ENCODE measurements around the gene TMOD1. TPM values are rescaled to one million over a fixed set of nuclear protein-coding genes. Genes with fewer than 3 reads are reported as not detected.

The TMOD1 gene
- total and polyA plus RNA-seq, 10 of the 15 experiments (the other 5 are each of a cell fraction or from before 2014, with no cell fraction given) = 4.0 to 44.1 (median 15.4) TPM

DNA sequence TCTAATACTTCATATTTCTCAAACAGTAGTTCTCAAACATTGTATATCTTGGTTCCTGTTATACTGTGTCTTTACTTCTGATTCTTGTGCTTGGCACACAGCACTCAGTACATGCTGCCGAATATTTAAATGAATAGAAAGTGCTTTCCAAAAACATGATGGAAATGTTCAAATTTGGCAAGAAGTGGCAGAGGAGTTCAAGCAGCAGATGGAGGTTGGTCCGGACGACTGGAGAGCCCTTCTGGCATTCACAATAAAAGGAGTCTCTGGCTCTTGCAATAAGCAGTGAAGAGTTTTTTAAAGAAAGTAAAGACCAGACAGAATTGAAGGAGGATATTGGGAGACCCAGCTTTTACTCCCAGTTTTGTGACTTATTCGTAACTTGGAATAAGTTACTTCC, 95.4 kb downstream of the TMOD1 start (continued):
- TF ChIP-seq CHD1 (IDR thresholded peaks at IDR 0.05; ENCODE audit: low read depth, low read length) (no peak), NR2C1 (IDR thresholded peaks at IDR 0.05) (no peak), SREBF1 (IDR thresholded peaks at IDR 0.05; ENCODE audit: low read length) (no peak), CHD2 (IDR thresholded peaks at IDR 0.05; ENCODE audit: borderline replicate concordance, low read depth, low read length) (no peak), POU2F2 (IDR thresholded peaks at IDR 0.05; ENCODE audit: borderline replicate concordance, low read depth, low read length) (no peak), YBX1 (IDR thresholded peaks at IDR 0.05) (no peak)

DNA sequence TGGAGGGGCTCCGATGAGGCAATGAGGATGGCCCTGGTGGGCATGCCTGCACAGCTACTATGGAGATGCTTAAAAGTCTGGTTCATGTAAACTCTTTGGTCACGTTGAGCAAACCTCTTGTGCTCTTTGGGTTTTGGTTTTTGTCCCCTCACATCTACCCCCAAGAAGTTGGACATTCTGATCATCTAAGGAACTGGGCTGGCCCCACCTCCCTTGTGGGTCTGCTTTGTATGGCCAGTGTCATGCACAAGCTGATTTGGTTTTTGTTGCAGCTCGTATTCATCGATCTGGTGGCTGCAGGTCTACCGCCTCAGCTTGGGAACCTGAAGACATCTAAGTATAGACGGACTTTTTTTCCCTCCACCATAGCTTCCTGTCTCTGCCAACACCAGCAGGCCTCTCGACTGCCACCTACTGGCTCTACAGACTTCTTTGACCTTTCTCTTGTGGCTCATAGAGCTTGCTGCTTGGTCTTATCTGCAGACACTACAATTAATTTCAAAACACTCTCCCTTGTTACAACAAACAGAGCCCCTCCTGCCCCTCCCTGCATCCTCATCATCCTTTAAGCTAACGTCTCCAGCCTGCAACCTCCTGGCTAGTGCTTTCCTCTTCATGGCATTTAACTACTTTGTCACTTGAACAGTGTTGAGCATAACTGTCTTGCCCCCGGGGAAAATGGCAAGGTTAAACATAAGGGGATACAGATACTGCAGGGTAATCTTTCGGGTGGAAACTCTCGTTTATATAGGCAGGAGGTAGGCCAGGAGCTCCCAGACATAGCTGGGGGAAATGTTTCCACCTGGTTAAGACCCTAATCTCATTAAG, 97.2 kb downstream of the TMOD1 start:
- Histone ChIP-seq H3K9ac (ENCODE audit: control insufficient read depth, insufficient read depth, low read length) (no peak overlapping the region), H4K20me1 (ENCODE audit: control insufficient read depth, insufficient read depth) (no peaks in the 10 kb centered on the region), H3K36me3 (ENCODE audit: control insufficient read depth in 2 of 2, insufficient read depth in 2 of 2, low read length in 1 of 2) (peaks cover 11 to 12% of the 10 kb centered on the region in 2 experiments), H3K9me3 (replicated peaks; ENCODE audit: control insufficient read depth, insufficient read depth, low read length) (no peaks in the 10 kb centered on the region), H3K27ac (ENCODE audit: control insufficient read depth, insufficient read depth) (no peak overlapping the region), H3K27me3 (replicated peaks in 1 of 2; ENCODE audit: control insufficient read depth in 2 of 2, insufficient read depth in 2 of 2, low read length in 1 of 2) (no peaks in the 10 kb centered on the region), H2AFZ (ENCODE audit: control insufficient read depth, low read depth, low read length) (no peak overlapping the region; the same call in 1 of the 2 replicates), H3K79me2 (ENCODE audit: control insufficient read depth, insufficient read depth, low read length) (no peaks in the 10 kb centered on the region), H3K4me1 (ENCODE audit: control insufficient read depth, insufficient read depth, low read length) (peaks cover 7% of the 10 kb centered on the region; the same call in 1 of the 2 replicates), H3K4me3 (0 out of 2 replicates have a peak overlapping the region, but pooled peaks have one; percentile 15), H3K4me2 (ENCODE audit: control insufficient read depth, insufficient read depth) (peak overlapping the region; percentile 12; the same call in 1 of the 2 replicates)
- no TSS peak for BruUV-seq (replicated peaks)
- CTCF ChIA-PET = interaction anchor here (0.6 to 17.1 kb wide), 65 partner anchors 9 to 744 kb away, joined by 3 to 573 read pairs (median 7); partner anchors contain the start of genes NCBP1, TMOD1, TSTD2 and XPA
- POLR2A ChIA-PET = interaction anchor here (0.5 to 1.9 kb wide), 11 partner anchors 11 to 713 kb away, joined by 3 to 13 read pairs (median 5); partner anchors contain the start of gene TMOD1
- WGBS (ENCODE audit: insufficient coverage, insufficient replicate concordance, low lambda C conversion rate, missing lambda C conversion rate) = 21% methylated on average over 11 of the region's 11 CpGs
- peak; percentile 100 for FAIRE-seq
- intact Hi-C loops (cut with micrococcal nuclease; ENCODE audit: unreplicated experiment) = loop anchor here (1.0 to 10.0 kb wide), 5 partner anchors 70 to 741 kb away; partner anchors contain the start of genes TDRD7 and TMOD1
- RAD21 ChIA-PET (ENCODE audit: unreplicated experiment) = interaction anchor here (0.7 to 13.2 kb wide), 37 partner anchors 9 to 744 kb away, joined by 3 to 306 read pairs (median 4); partner anchors contain the start of genes NCBP1, TDRD7, TMOD1 and TSTD2
- in situ Hi-C loops (cut with MboI) = no loop called here
- DNase-seq (ENCODE audit: low read depth, low spot score) = peak; percentile 61
- SMC1A ChIA-PET (ENCODE audit: uncharacterized antibody, unreplicated experiment) = interaction anchor here (0.8 to 16.6 kb wide), 41 partner anchors 12 to 742 kb away, joined by 3 to 377 read pairs (median 6); partner anchors contain the start of genes TDRD7 and TMOD1
- ATAC-seq = peak; percentile 98
- TF ChIP-seq BHLHE40 (IDR thresholded peaks at IDR 0.05; ENCODE audit: borderline replicate concordance in 1 of 2, low read depth in 2 of 2, low read length in 1 of 2) (peak in 1 of 2 experiments; percentile 36; a peak in 1 of 4 replicates), RFX5 (IDR thresholded peaks at IDR 0.05; ENCODE audit: low read depth, low read length) (no peak), MXI1 (IDR thresholded peaks at IDR 0.05; ENCODE audit: low read depth, low read length) (0 out of 2 replicates have a peak, but pooled peaks have one; percentile 30), KLF5 (IDR thresholded peaks at IDR 0.05; ENCODE audit: partially characterized antibody) (no peak), YY1 (IDR thresholded peaks at IDR 0.05; ENCODE audit: low read depth, low read length) (peak; percentile 85), RCOR1 (conservative IDR thresholded peaks at IDR 0.05; ENCODE audit: low read depth, low read length) (no peak), SPI1 (IDR thresholded peaks at IDR 0.05; ENCODE audit: borderline replicate concordance, insufficient read depth, low read depth, low read length) (no peak), HCFC1 (IDR thresholded peaks at IDR 0.05; ENCODE audit: low read length) (no peak), ETV6 (conservative IDR thresholded peaks at IDR 0.05 in 1 of 2, IDR thresholded peaks at IDR 0.05 in 1 of 2; ENCODE audit: borderline replicate concordance in 1 of 2, low read depth in 1 of 2) (0 out of 4 replicates have a peak, but pooled peaks of 1 of the 2 experiments have one; percentile 5), IRF4 (IDR thresholded peaks at IDR 0.05; ENCODE audit: low read depth, low read length) (peak; percentile 43; the same call in 1 of the 2 replicates)
- TF ChIP-seq, protein P1, sequence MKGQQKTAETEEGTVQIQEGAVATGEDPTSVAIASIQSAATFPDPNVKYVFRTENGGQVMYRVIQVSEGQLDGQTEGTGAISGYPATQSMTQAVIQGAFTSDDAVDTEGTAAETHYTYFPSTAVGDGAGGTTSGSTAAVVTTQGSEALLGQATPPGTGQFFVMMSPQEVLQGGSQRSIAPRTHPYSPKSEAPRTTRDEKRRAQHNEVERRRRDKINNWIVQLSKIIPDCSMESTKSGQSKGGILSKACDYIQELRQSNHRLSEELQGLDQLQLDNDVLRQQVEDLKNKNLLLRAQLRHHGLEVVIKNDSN (IDR thresholded peaks at IDR 0.05; ENCODE audit: borderline replicate concordance, extremely low read length, insufficient read depth, low read depth, low read length) = no peak
- TF ChIP-seq, protein P2, sequence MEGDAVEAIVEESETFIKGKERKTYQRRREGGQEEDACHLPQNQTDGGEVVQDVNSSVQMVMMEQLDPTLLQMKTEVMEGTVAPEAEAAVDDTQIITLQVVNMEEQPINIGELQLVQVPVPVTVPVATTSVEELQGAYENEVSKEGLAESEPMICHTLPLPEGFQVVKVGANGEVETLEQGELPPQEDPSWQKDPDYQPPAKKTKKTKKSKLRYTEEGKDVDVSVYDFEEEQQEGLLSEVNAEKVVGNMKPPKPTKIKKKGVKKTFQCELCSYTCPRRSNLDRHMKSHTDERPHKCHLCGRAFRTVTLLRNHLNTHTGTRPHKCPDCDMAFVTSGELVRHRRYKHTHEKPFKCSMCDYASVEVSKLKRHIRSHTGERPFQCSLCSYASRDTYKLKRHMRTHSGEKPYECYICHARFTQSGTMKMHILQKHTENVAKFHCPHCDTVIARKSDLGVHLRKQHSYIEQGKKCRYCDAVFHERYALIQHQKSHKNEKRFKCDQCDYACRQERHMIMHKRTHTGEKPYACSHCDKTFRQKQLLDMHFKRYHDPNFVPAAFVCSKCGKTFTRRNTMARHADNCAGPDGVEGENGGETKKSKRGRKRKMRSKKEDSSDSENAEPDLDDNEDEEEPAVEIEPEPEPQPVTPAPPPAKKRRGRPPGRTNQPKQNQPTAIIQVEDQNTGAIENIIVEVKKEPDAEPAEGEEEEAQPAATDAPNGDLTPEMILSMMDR (IDR thresholded peaks at IDR 0.05 in 2 of 3, conservative IDR thresholded peaks at IDR 0.05 in 1 of 3; ENCODE audit: control insufficient read depth in 2 of 3, extremely low read depth in 1 of 3, insufficient read depth in 1 of 3, low read depth in 3 of 3, low read length in 3 of 3) = peak; percentile 77 to 94 (median 88)
